SJCRH30 (cell line): Measurements from ENCODE around the gene U2AF2. TPM values are rescaled to one million over a fixed set of nuclear protein-coding genes. Genes with fewer than 3 reads are reported as not detected.
"Not testable (repeated sequence)": the region's sequence is repeated elsewhere in the genome, so short reads cannot be mapped to it uniquely, and the experiment has no call there.

ENCODE experiments used
- DNase-seq, 2 experiments: peaks; one replicate each; pipeline ENCODE4 v3.0.0-alpha.2; 2015 to 2020
- H3K27ac ChIP-seq: fragments of 250-450 bp; sonication (Bioruptor Pico); 2 replicates; pipeline ENCODE4 v1.5.1; 2020; ENCODE audit warnings: mild to moderate bottlenecking, moderate library complexity
- H3K27me3 ChIP-seq: fragments of 250-450 bp; sonication (Bioruptor Pico); 2 replicates; pipeline ENCODE4 v1.5.1; 2020; ENCODE audit warnings: mild to moderate bottlenecking, moderate library complexity
- H3K36me3 ChIP-seq: fragments of 250-450 bp; sonication (Bioruptor Pico); 2 replicates; pipeline ENCODE4 v1.5.1; 2020; ENCODE audit warnings: mild to moderate bottlenecking, moderate library complexity
- H3K4me1 ChIP-seq: fragments of 250-450 bp; sonication (Bioruptor Pico); 2 replicates; pipeline ENCODE4 v1.5.1; 2020; ENCODE audit warnings: mild to moderate bottlenecking, moderate library complexity
- H3K4me3 ChIP-seq: fragments of 250-450 bp; sonication (Bioruptor Pico); 2 replicates; pipeline ENCODE4 v1.5.1; 2020; ENCODE audit warnings: mild to moderate bottlenecking, moderate library complexity
- H3K9me3 ChIP-seq: fragments of 250-450 bp; sonication (Bioruptor Pico); replicated peaks from 2 replicates; pipeline ENCODE4 v1.5.1; 2020; ENCODE audit warnings: mild to moderate bottlenecking, moderate library complexity
- total RNA-seq: library from RNA; depleted of rRNA; stranded (reverse); fragments of >200 nt; shearing (Covaris generic); gene quantifications from 2 replicates; pipeline ENCODE4 v1.2.3, GENCODE V29; 2014

U2AF2 gene
- total RNA-seq, 1 experiment from 2014 or later: 131 TPM

- Histone ChIP-seq H3K27me3 (no peaks in the 10 kb centered on the region), H3K4me1 (no peaks in the 10 kb centered on the region), H3K4me3 (no peak overlapping the region), H3K27ac (no peak overlapping the region), H3K9me3 (no peaks in the 10 kb centered on the region), H3K36me3 (peaks cover 16% of the 10 kb centered on the region)
- no peak for DNase-seq
Observed at GRCh38 chr19:55698256-55698655, 43.4 kb downstream of the U2AF2 start.

GRCh38 chr19:55699221-55699620 is 44.4 kb downstream of the U2AF2 start:
- Histone ChIP-seq H3K27me3 (no peaks in the 10 kb centered on the region), H3K27ac (no peak overlapping the region), H3K36me3 (peaks cover 10% of the 10 kb centered on the region), H3K9me3 (no peaks in the 10 kb centered on the region), H3K4me3 (no peak overlapping the region), H3K4me1 (no peaks in the 10 kb centered on the region)
- no peak for DNase-seq

GRCh38 chr19:55700813-55701212 is 46.0 kb downstream of the U2AF2 start:
- no peak overlapping the region for H3K27ac ChIP-seq
- no peaks in the 10 kb centered on the region for H3K9me3 ChIP-seq
- no peak overlapping the region for H3K4me3 ChIP-seq
- peaks cover 7% of the 10 kb centered on the region; the same call in 1 of the 2 replicates for H3K36me3 ChIP-seq
- DNase-seq: no peak
- no peaks in the 10 kb centered on the region for H3K4me1 ChIP-seq
- no peaks in the 10 kb centered on the region for H3K27me3 ChIP-seq

GRCh38 chr19:55702131-55702627 is 47.3 kb downstream of the U2AF2 start:
- DNase-seq: no peak
- H3K4me1 ChIP-seq: no peaks in the 10 kb centered on the region
- H3K27ac ChIP-seq: no peak overlapping the region
- H3K36me3 ChIP-seq: peaks cover 7% of the 10 kb centered on the region; the same call in 1 of the 2 replicates
- H3K27me3 ChIP-seq: no peaks in the 10 kb centered on the region
- H3K4me3 ChIP-seq: no peak overlapping the region
- no peaks in the 10 kb centered on the region for H3K9me3 ChIP-seq

- Histone ChIP-seq H3K36me3 (peaks cover 7% of the 10 kb centered on the region; the same call in 1 of the 2 replicates), H3K4me3 (no peak overlapping the region)
- DNase-seq: no peak
Observed at GRCh38 chr19:55703790-55704215, 49.0 kb downstream of the U2AF2 start.

GRCh38 chr19:55704494-55705245 is 49.8 kb downstream of the U2AF2 start:
- DNase-seq: no peak
- no peak overlapping the region for H3K4me3 ChIP-seq
- H3K4me1 ChIP-seq: no peaks in the 10 kb centered on the region
- H3K9me3 ChIP-seq: no peaks in the 10 kb centered on the region
- no peaks in the 10 kb centered on the region for H3K27me3 ChIP-seq
- peaks cover 7% of the 10 kb centered on the region; the same call in 1 of the 2 replicates for H3K36me3 ChIP-seq
- no peak overlapping the region for H3K27ac ChIP-seq

More at GRCh38 chr19:55703790-55704215, 49.0 kb downstream of the U2AF2 start:
- Histone ChIP-seq H3K4me1 (no peaks in the 10 kb centered on the region), H3K27ac (no peak overlapping the region), H3K27me3 (no peaks in the 10 kb centered on the region), H3K9me3 (no peaks in the 10 kb centered on the region)

- Histone ChIP-seq H3K9me3 (no peaks in the 10 kb centered on the region), H3K27me3 (no peaks in the 10 kb centered on the region), H3K4me3 (no peak overlapping the region), H3K36me3 (no peaks in the 10 kb centered on the region; the same call in 1 of the 2 replicates), H3K27ac (no peak overlapping the region), H3K4me1 (no peaks in the 10 kb centered on the region)
- DNase-seq: no peak
Observed at GRCh38 chr19:55705972-55706371, 51.1 kb downstream of the U2AF2 start.

GRCh38 chr19:55711719-55712118 is 56.9 kb downstream of the U2AF2 start:
- no peak for DNase-seq
- no peaks in the 10 kb centered on the region for H3K27me3 ChIP-seq
- no peak overlapping the region for H3K4me3 ChIP-seq
- no peak overlapping the region for H3K27ac ChIP-seq
- H3K36me3 ChIP-seq: no peaks in the 10 kb centered on the region
- no peaks in the 10 kb centered on the region for H3K4me1 ChIP-seq
- H3K9me3 ChIP-seq: no peaks in the 10 kb centered on the region

GRCh38 chr19:55712804-55713631 is 58.2 kb downstream of the U2AF2 start:
- H3K4me3 ChIP-seq: no peak overlapping the region
- H3K27me3 ChIP-seq: peaks cover 8% of the 10 kb centered on the region; the same call in 1 of the 2 replicates
- no peak for DNase-seq
- no peaks in the 10 kb centered on the region for H3K9me3 ChIP-seq
- no peak overlapping the region for H3K27ac ChIP-seq
- no peaks in the 10 kb centered on the region for H3K4me1 ChIP-seq
- no peaks in the 10 kb centered on the region for H3K36me3 ChIP-seq

GRCh38 chr19:55716531-55716930 is 61.7 kb downstream of the U2AF2 start:
- Histone ChIP-seq H3K27ac (no peak overlapping the region), H3K4me3 (no peak overlapping the region), H3K4me1 (no peaks in the 10 kb centered on the region), H3K9me3 (peaks cover under 1% of the 10 kb centered on the region; the same call in 1 of the 2 replicates), H3K27me3 (peaks cover 8% of the 10 kb centered on the region), H3K36me3 (no peaks in the 10 kb centered on the region)
- no peak for DNase-seq

- Histone ChIP-seq H3K4me1 (no peaks in the 10 kb centered on the region), H3K27ac (no peak overlapping the region), H3K36me3 (no peaks in the 10 kb centered on the region), H3K9me3 (peaks cover 6% of the 10 kb centered on the region; the same call in 1 of the 2 replicates), H3K27me3 (peaks cover 8% of the 10 kb centered on the region), H3K4me3 (no peak overlapping the region)
- no peak for DNase-seq
Observed at GRCh38 chr19:55717251-55717650, 62.4 kb downstream of the U2AF2 start.

- DNase-seq, H3K9me3 ChIP-seq, H3K36me3 ChIP-seq, H3K27me3 ChIP-seq, H3K27ac ChIP-seq, H3K4me1 ChIP-seq, H3K4me3 ChIP-seq: not testable (repeated sequence)
Observed at GRCh38 chr19:55717879-55718711, 63.3 kb downstream of the U2AF2 start.

GRCh38 chr19:55720214-55720746 is 65.4 kb downstream of the U2AF2 start:
- DNase-seq: no peak
- Histone ChIP-seq H3K36me3 (no peaks in the 10 kb centered on the region), H3K27ac (no peak overlapping the region), H3K4me1 (peaks cover 8% of the 10 kb centered on the region; the same call in 1 of the 2 replicates), H3K9me3 (peaks cover 6% of the 10 kb centered on the region; the same call in 1 of the 2 replicates), H3K4me3 (no peak overlapping the region), H3K27me3 (peaks cover 8% of the 10 kb centered on the region)

- H3K4me1 ChIP-seq: peaks cover 8% of the 10 kb centered on the region; the same call in 1 of the 2 replicates
- no peak overlapping the region for H3K27ac ChIP-seq
- H3K36me3 ChIP-seq: no peaks in the 10 kb centered on the region
- H3K4me3 ChIP-seq: no peak overlapping the region
- peaks cover 8% of the 10 kb centered on the region for H3K27me3 ChIP-seq
- H3K9me3 ChIP-seq: peaks cover 6% of the 10 kb centered on the region; the same call in 1 of the 2 replicates
- DNase-seq: no peak
Observed at GRCh38 chr19:55720801-55721200, 66.0 kb downstream of the U2AF2 start.
